ENCODE results near the gene ZNF224.

- TF ChIP-seq POLR2A (IDR thresholded peaks at IDR 0.05; ENCODE audit: low read length) = no peak
- no peak for TF ChIP-seq GATA1 (IDR thresholded peaks at IDR 0.05; ENCODE audit: low read depth, low read length)
Observed at GRCh38 chr19:44066305-44066704, 27.9 kb upstream of the ZNF224 start.
